PC-3 (cell line): ENCODE data around the gene PRUNE2. TPM values are rescaled to one million over a fixed set of nuclear protein-coding genes. Genes with fewer than 3 reads are reported as not detected.

ENCODE experiments used
- ATAC-seq: fragments of 200-7000 bp; cut with Tn5 transposase; 2 replicates; pipeline ENCODE4 v1.9.1; 2020; ENCODE audit warnings: mild to moderate bottlenecking, moderate library complexity
- BruUV-seq: library from RNA; stranded (reverse); fragments of 400-500 nt; replicated peaks from 2 replicates; lab custom pipeline; 2021; lab: Mats Ljungman, UMichigan
- CTCF ChIA-PET: fragments of 300-600 bp; sonication (Branson Sonifier 250); formaldehyde crosslinking; loops from one replicate; lab custom pipeline; 2022; ENCODE audit warnings: antibody characterized with exemption; lab: Charles Lee
- POLR2A ChIA-PET: fragments of 300-600 bp; sonication (Branson Sonifier 250); formaldehyde crosslinking; loops from one replicate; lab custom pipeline; 2022; ENCODE audit warnings: antibody characterized with exemption; ENCODE audit not compliant: unreplicated experiment; lab: Charles Lee
- DNase-seq: peaks from one replicate; pipeline ENCODE4 v3.0.0-alpha.2; 2015
- H2AFZ ChIP-seq: fragments of 300-600 bp; sonication (generic); 2 replicates; pipeline ENCODE4 v1.6.0; 2016; ENCODE audit warnings: antibody characterized with exemption, low read length
- H3F3A ChIP-seq: fragments of 300-600 bp; sonication (generic); one replicate; pipeline ENCODE4 v1.6.0; 2017; ENCODE audit warnings: antibody characterized with exemption, low read length, control low read depth, mild to moderate bottlenecking; ENCODE audit not compliant: unreplicated experiment
- H3K27ac ChIP-seq: fragments of 300-600 bp; sonication (generic); 2 replicates; pipeline ENCODE4 v1.5.1; 2016; ENCODE audit warnings: mild to moderate bottlenecking, low read length
- H3K27me3 ChIP-seq: fragments of 300-600 bp; sonication (generic); 2 replicates; pipeline ENCODE4 v1.6.1; 2016; ENCODE audit warnings: low read length, mixed read lengths
- H3K36me3 ChIP-seq: fragments of 300-600 bp; sonication (generic); 2 replicates; pipeline ENCODE4 v1.6.1; 2016; ENCODE audit warnings: low read depth, mixed run types, low read length, mixed read lengths
- H3K4me1 ChIP-seq: fragments of 300-600 bp; sonication (generic); 2 replicates; pipeline ENCODE4 v1.5.1; 2016; ENCODE audit warnings: low read length; ENCODE audit not compliant: insufficient read depth
- H3K4me2 ChIP-seq: fragments of 300-600 bp; sonication (generic); 2 replicates; pipeline ENCODE4 v1.6.0; 2016; ENCODE audit warnings: low read length
- H3K4me3 ChIP-seq: fragments of 300-600 bp; sonication (generic); 2 replicates; pipeline ENCODE4 v1.5.1; 2016; ENCODE audit warnings: mild to moderate bottlenecking, low read length, mixed read lengths
- H3K79me2 ChIP-seq: fragments of 300-600 bp; sonication (generic); 2 replicates; pipeline ENCODE4 v1.6.1; 2017; ENCODE audit warnings: low read length, mixed read lengths
- H3K9ac ChIP-seq: fragments of 300-600 bp; sonication (generic); 2 replicates; pipeline ENCODE4 v1.6.0; 2016; ENCODE audit warnings: mild to moderate bottlenecking, low read length
- H3K9me2 ChIP-seq: fragments of 300-600 bp; sonication (generic); replicated peaks from 2 replicates; pipeline ENCODE4 v1.6.1; 2016; ENCODE audit warnings: mixed run types, low read length, mixed read lengths
- H3K9me3 ChIP-seq: fragments of 300-600 bp; sonication (generic); 2 replicates; pipeline ENCODE4 v1.6.1; 2016; ENCODE audit warnings: low read length, mixed read lengths
- H4K20me1 ChIP-seq: fragments of 300-600 bp; sonication (generic); 2 replicates; pipeline ENCODE4 v1.6.1; 2016; ENCODE audit warnings: low read length, mixed read lengths
- CTCF ChIP-seq: fragments of 300-600 bp; sonication (generic); conservative IDR thresholded peaks from 2 replicates; pipeline ENCODE4 v1.5.1; 2017; ENCODE audit warnings: antibody characterized with exemption, low read depth, mild to moderate bottlenecking, low read length
- EZH2 ChIP-seq: fragments of 300-600 bp; sonication (generic); IDR thresholded peaks from one replicate; pipeline ENCODE4 v1.6.1; 2017; ENCODE audit warnings: antibody characterized with exemption, mild to moderate bottlenecking, low read length; ENCODE audit not compliant: unreplicated experiment
- EZH2phosphoT487 ChIP-seq: fragments of 300-600 bp; sonication (generic); IDR thresholded peaks from 2 replicates; pipeline ENCODE4 v1.6.1; 2018; ENCODE audit warnings: mild to moderate bottlenecking, antibody characterized with exemption, low read length, borderline replicate concordance
- intact Hi-C: fragments of 100-400 bp; cut with micrococcal nuclease; formaldehyde crosslinking; loops from 2 replicates; pipeline ENCODE4 v1.9.0; 2023
- total RNA-seq: library from RNA; depleted of rRNA; stranded (reverse); fragments of >200 nt; gene quantifications from 2 replicates; pipeline ENCODE4 v1.2.3, GENCODE V29; 2014

Gene PRUNE2
- total RNA-seq, 1 experiment from 2014 or later: not detected

- TF ChIP-seq EZH2 (no peak), EZH2phosphoT487 (no peak), CTCF (0 out of 2 replicates have a peak, but pooled peaks have one; percentile 12)
- Histone ChIP-seq H3K9ac (no peak overlapping the region), H3K27ac (no peak overlapping the region), H3K27me3 (peaks cover 15% of the 10 kb centered on the region; the same call in 1 of the 2 replicates), H3K79me2 (no peaks in the 10 kb centered on the region), H3K4me2 (no peak overlapping the region), H3K9me3 (no peaks in the 10 kb centered on the region), H4K20me1 (no peaks in the 10 kb centered on the region), H2AFZ (no peak overlapping the region), H3K36me3 (no peaks in the 10 kb centered on the region), H3K4me3 (no peak overlapping the region), H3K4me1 (no peaks in the 10 kb centered on the region), H3K9me2 (no peaks in the 10 kb centered on the region), H3F3A (no peaks in the 10 kb centered on the region)
- no TSS peak for BruUV-seq
- DNase-seq (no peak), ATAC-seq (no peak)
- CTCF ChIA-PET: no interaction called here
- POLR2A ChIA-PET: no interaction called here
- intact Hi-C loops: no loop called here
Observed at GRCh38 chr9:76887003-76887821, 18.7 kb downstream of the PRUNE2 start.

- Histone ChIP-seq H3K79me2 (no peaks in the 10 kb centered on the region), H4K20me1 (no peaks in the 10 kb centered on the region), H3K36me3 (no peaks in the 10 kb centered on the region), H3K4me1 (no peaks in the 10 kb centered on the region), H3K4me3 (no peak overlapping the region), H3K27me3 (peaks cover 15% of the 10 kb centered on the region; the same call in 1 of the 2 replicates), H3K27ac (no peak overlapping the region), H3K9ac (no peak overlapping the region), H2AFZ (no peak overlapping the region), H3K4me2 (no peak overlapping the region), H3K9me2 (no peaks in the 10 kb centered on the region), H3F3A (no peaks in the 10 kb centered on the region), H3K9me3 (no peaks in the 10 kb centered on the region)
- CTCF ChIA-PET: no interaction called here
- ATAC-seq (no peak), DNase-seq (no peak)
- intact Hi-C loops: no loop called here
- POLR2A ChIA-PET: no interaction called here
- no peak for TF ChIP-seq EZH2phosphoT487
- TF ChIP-seq EZH2: no peak
- no peak for TF ChIP-seq CTCF
- BruUV-seq: no TSS peak
Observed at GRCh38 chr9:76886318-76886717, 19.6 kb downstream of the PRUNE2 start.

GRCh38 chr9:76884823-76885222 is 21.1 kb downstream of the PRUNE2 start:
- intact Hi-C loops: no loop called here
- no peaks in the 10 kb centered on the region for H3K4me1 ChIP-seq
- H3K36me3 ChIP-seq: no peaks in the 10 kb centered on the region
- H4K20me1 ChIP-seq: no peaks in the 10 kb centered on the region
- TF ChIP-seq EZH2phosphoT487 (no peak), EZH2 (no peak), CTCF (no peak)
- H3K9ac ChIP-seq: no peak overlapping the region
- no peak overlapping the region for H2AFZ ChIP-seq
- H3K79me2 ChIP-seq: no peaks in the 10 kb centered on the region
- H3F3A ChIP-seq: no peaks in the 10 kb centered on the region
- ATAC-seq (no peak), DNase-seq (no peak)
- CTCF ChIA-PET: no interaction called here
- no peaks in the 10 kb centered on the region for H3K9me3 ChIP-seq
- POLR2A ChIA-PET: no interaction called here
- no peaks in the 10 kb centered on the region for H3K9me2 ChIP-seq
- H3K4me2 ChIP-seq: no peak overlapping the region
- H3K27ac ChIP-seq: no peak overlapping the region
- H3K4me3 ChIP-seq: no peak overlapping the region
- no TSS peak for BruUV-seq
- 0 out of 2 replicates have a peak, but pooled peaks cover 3% of the 10 kb centered on the region for H3K27me3 ChIP-seq
